Glomerular endothelial cell (primary cell): ENCODE data around the gene ABCF2. TPM values are rescaled to one million over a fixed set of nuclear protein-coding genes. Genes with fewer than 3 reads are reported as not detected.

ENCODE experiments used
- DNase-seq: peaks from one replicate; pipeline ENCODE4 v3.0.0-alpha.2; 2011; ENCODE audit warnings: low read depth, low spot score; ENCODE audit errors: extremely low read depth
- total RNA-seq: library from RNA; depleted of rRNA; stranded (reverse); fragments of >200 nt; gene quantifications from 2 replicates; pipeline ENCODE4 v1.2.3, GENCODE V29; 2015

The ABCF2 gene
- total RNA-seq, 1 donor from 2014 or later = 58.3 TPM

- DNase-seq = no peak
These were observed 51.8 kb downstream of the ABCF2 start for GRCh38 chr7:151175047-151175792.

- DNase-seq = no peak
These were observed 52.6 kb downstream of the ABCF2 start for GRCh38 chr7:151174246-151175046.

- no peak for DNase-seq
These were observed 53.4 kb downstream of the ABCF2 start for GRCh38 chr7:151173386-151174245.

- DNase-seq = no peak
These were observed 54.5 kb downstream of the ABCF2 start for GRCh38 chr7:151172273-151173141.

GRCh38 chr7:151168787-151169162 is 58.2 kb downstream of the ABCF2 start:
- no peak for DNase-seq

DNA sequence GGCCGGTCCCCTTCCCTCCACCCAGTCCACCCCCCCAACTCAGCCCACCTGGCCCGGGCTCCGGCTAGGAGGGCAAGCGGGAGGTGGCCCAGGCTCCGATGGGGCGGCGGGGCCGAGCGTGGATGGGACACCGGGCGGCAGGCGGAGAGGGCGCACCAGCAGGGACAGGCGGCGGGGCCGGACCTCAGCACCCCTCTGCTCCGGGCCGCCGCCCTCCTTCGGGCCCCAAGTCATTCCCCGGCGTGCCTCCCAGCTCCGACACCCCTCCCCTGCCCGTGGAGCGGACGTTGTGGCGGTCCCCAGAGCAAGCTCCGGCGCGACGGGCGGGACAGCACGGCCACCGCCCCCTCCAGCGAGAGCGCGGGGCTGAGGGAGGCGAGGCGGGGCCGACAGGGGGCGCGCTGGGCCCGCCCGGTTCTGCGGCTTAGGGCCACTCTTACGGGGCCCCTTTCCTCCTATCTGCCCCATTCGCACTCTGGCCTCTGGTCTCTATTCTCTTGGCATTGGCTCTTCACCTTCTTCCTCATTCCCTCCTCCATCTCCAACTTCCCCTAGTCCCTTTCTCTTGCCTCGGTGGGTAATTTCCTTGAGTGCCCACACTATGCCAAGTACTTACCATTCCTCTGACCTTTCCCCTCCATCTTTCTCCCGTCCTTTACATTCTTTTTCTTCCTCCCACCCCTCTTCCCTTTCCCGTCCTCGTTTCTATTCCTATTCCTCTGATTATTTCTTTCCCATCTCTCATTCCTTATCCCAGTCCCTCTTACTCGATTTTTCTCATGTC is 58.8 kb downstream of the ABCF2 start:
- DNase-seq = no peak

GRCh38 chr7:151167197-151167961 is 59.6 kb downstream of the ABCF2 start, which contains the start of gene GBX1:
Gene GBX1, minus strand, starts transcription at chr7:151167694. Its CDS starts 146 bp downstream, at chr7:151167548.
- DNase-seq = no peak

DNA sequence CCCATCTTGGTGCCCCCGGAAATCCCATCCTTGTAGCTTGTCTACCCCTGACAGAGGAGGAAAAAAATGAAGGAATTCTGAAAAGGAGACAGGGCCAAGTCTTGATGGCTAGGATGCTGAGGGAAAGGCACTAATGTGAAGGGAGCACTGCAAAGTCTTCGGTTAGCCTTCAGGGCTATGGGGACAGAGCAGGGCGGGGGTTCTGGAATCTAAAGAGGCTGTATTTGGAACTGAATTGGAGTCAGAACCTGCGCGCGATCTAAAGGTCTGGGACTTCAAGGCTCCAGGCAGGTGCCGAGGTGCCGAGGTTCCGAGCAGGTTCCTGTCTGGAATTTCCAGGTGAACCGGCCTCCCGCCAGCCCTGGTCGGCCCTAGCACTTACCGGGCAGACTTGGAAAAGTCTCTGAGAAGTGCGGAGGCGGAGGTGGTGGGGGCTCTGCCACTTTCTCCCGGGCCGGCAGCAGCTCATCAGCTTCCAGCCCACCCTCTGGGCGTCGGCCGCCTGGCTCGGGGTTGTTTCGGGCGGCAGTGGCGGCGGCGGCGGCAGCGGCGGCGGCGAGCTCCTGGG is 60.3 kb downstream of the ABCF2 start:
- no peak for DNase-seq

Other genes with a start within 250 kb of the ABCF2 start
- gene KCNH2, start 248.9 kb downstream of the ABCF2 start, total RNA-seq = 0.87 TPM in 1 of 2 replicates, not detected in the other
- gene NOS3, start 236.2 kb downstream of the ABCF2 start, total RNA-seq = 16.5 and 22.0 TPM in 2 replicates
- gene ATG9B, start 202.7 kb downstream of the ABCF2 start, total RNA-seq = 0.10 TPM in 1 of 2 replicates, not detected in the other
- 24.5 and 47.5 TPM in 2 replicates for gene ABCB8, start 198.8 kb downstream of the ABCF2 start, total RNA-seq
- gene ASIC3, start 178.7 kb downstream of the ABCF2 start, total RNA-seq = 0.15 and 1.6 TPM in 2 replicates
- 19.1 and 21.1 TPM in 2 replicates for gene CDK5, start 169.3 kb downstream of the ABCF2 start, total RNA-seq
- gene SLC4A2, start 167.6 kb downstream of the ABCF2 start, total RNA-seq = 114 and 175 TPM in 2 replicates
- 67.0 and 81.7 TPM in 2 replicates for gene FASTK, start 146.4 kb downstream of the ABCF2 start, total RNA-seq
- gene TMUB1, start 143.7 kb downstream of the ABCF2 start, total RNA-seq = 40.1 and 50.9 TPM in 2 replicates
- 70.7 and 99.7 TPM in 2 replicates for gene AGAP3, start 140.7 kb downstream of the ABCF2 start, total RNA-seq
- not detected in 2 replicates for gene GBX1, start 59.5 kb downstream of the ABCF2 start, total RNA-seq
- gene ASB10, start 40.0 kb downstream of the ABCF2 start, total RNA-seq = not detected in 2 replicates
- not detected in 2 replicates for gene H2BK1, start 16.7 kb downstream of the ABCF2 start, total RNA-seq
- gene CHPF2, start 5.3 kb upstream of the ABCF2 start, total RNA-seq = 116 and 140 TPM in 2 replicates
- gene SMARCD3, start 21.5 kb upstream of the ABCF2 start, total RNA-seq = 5.5 and 5.6 TPM in 2 replicates
- gene NUB1, start 114.6 kb upstream of the ABCF2 start, total RNA-seq = 39.6 and 42.1 TPM in 2 replicates
- gene WDR86, start 182.8 kb upstream of the ABCF2 start, total RNA-seq = 1.5 and 4.3 TPM in 2 replicates
- gene CRYGN, start 212.9 kb upstream of the ABCF2 start, total RNA-seq = not detected in 2 replicates